Right hindlimb (tissue), 1 donor: ENCODE data around the gene NAIF1.
"Not testable (repeated sequence)": the region's sequence is repeated elsewhere in the genome, so short reads cannot be mapped to it uniquely, and the experiment has no call there.

Experiments used
- DNase-seq: peaks from one replicate; pipeline ENCODE4 v3.0.0-alpha.2; 2018

The NAIF1 gene

GRCh38 chr9:128056887-128057723 lies 10.0 kb downstream of the NAIF1 start:
- DNase-seq, result no peak

DNA sequence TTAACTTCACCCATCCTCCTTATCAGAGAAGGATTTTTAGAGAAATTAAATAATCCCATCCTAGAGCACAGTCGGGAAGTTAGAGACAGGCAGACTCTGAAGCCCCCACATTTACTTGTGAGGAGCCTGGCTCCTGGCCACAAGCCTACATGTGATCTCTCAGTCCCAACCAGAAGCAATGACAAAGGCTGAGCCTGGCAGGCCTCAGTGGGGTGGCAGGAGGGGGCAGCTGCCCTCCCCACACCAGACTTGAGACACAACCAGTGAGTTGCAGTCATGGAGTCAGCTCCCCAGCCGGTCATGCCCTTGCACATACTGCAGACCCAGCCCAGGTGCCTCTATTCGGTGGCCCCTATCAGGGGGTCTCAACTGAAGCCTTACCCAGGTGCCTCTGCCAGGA lies 11.0 kb downstream of the NAIF1 start:
- DNase-seq, result no peak

GRCh38 chr9:128055344-128056040 lies 11.6 kb downstream of the NAIF1 start:
- DNase-seq, result no peak

GRCh38 chr9:128054087-128054486 lies 13.0 kb downstream of the NAIF1 start:
- DNase-seq, result no peak

DNA sequence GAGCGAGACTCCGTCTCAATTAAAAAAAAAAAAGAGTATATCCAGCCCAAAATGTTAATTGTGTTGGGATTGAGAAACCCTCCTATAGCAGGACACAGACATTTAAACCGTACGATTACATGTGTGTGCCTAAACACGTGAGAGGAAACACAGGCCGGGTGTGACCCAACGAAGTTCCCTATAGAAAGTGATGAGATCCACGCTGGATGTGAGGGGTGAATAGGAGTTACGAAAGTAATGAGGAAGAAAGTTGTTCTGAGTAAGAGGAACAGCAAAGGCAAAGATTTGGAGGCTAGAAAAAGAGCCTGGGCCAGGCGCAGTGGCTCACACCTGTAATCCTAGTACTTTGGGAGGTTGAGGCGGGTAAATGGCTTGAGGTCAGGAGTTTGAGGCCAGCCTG lies 13.6 kb downstream of the NAIF1 start:
- no peak for DNase-seq

GRCh38 chr9:128051932-128052709 lies 15.0 kb downstream of the NAIF1 start:
- no peak for DNase-seq

GRCh38 chr9:128049843-128050242 lies 17.3 kb downstream of the NAIF1 start:
- DNase-seq, result no peak

GRCh38 chr9:128048663-128049062 lies 18.5 kb downstream of the NAIF1 start:
- DNase-seq, result no peak

DNA sequence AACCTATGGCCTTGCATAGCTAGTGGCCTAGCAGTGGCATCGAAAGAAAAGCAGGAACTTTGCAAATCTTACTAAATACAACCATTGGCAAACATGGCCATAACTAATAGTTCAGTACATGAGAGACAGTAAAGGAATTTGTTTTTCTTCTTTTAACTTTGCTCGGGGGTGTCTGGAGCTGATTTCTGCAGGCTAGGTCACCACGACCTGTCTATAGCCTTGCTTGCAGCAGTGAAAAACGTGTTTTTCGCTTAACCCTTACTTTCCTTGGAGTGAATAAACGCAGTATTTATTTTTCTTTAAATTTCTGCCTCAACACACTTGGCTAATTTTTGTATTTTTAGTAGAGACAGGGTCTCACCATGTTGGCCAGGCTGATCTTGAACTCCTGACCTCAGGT lies 19.9 kb downstream of the NAIF1 start:
- DNase-seq, result no peak

- DNase-seq, result no peak
Observed at GRCh38 chr9:128045831-128046230, 21.3 kb downstream of the NAIF1 start.

- not testable (repeated sequence) for DNase-seq
Observed at GRCh38 chr9:128045409-128045808, 21.7 kb downstream of the NAIF1 start.

- DNase-seq, result no peak
Observed at GRCh38 chr9:128043467-128043868, 23.7 kb downstream of the NAIF1 start.

- no peak for DNase-seq
Observed at GRCh38 chr9:128042043-128042442, 25.1 kb downstream of the NAIF1 start.

DNA sequence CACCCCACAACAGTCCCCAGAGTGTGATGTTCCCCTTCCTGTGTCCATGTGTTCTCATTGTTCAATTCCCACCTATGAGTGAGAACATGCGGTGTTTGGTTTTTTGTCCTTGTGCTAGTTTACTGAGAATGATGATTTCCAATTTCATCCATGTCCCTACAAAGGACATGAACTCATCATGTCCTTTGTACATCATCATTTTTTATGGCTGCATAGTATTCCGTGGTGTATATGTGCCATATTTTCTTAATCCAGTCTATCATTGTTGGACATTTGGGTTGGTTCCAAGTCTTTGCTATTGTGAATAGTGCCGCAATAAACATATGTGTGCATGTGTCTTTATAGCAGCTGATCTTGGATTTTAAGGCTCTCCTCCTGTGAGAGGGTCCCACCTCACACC lies 26.3 kb downstream of the NAIF1 start:
- not testable (repeated sequence) for DNase-seq

DNA sequence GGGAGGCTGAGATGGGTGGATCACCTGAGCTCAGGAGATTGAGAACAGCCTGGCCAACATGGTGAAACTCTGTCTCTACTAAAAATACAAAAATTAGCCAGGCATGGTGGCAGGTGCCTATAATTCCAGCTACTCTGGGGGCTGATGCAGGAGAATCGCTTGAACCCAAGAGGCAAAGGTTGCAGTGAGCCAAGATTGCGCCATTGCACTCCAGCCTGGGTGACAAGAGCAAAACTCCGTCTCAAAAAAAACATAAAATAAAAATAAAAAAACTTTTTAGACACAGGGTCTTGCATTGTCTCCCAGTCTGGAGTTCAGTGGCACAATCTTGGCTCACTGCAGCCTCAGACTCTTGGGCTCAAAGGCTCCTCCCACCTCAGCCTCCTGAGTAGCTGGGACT lies 30.6 kb downstream of the NAIF1 start:
- DNase-seq, result not testable (repeated sequence)

DNA sequence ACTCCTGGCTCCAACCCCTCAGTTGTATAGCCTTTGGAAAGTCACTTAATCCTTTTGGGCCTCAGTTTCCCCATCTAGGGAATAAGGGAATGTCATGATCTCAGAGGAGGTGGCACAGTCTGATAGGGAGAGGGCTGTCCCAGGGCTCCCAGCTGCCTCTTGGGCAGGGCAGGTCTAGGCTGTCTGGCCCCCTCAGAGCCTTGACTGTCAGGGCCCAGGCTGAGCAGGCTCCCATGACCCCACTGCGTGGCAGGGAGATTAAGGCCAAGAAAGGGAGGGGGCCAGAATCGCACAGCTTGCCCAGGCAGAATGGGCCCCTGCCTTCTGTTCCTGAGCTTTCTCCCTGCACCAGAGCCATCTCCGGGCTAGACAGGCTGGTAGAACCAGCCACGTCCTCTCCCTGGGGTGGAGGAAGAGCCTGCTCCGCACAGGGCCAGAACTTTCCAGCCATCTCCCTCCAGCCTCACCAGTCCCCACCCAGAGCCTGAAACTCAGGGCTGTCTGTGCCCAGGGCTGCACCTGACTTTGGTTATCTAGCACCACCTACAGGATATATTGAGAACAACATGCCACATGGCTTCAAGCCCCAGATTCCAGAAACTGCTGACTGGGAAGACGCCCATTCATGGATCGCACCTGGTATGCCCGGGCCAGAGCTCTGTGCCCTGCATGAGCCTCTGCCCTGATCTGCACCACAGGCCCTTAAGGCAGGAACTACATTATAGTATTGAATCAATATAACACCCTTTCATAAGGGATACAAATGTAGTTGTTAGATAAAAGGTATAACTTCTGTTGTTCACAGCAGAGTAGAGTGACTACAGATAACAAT lies 32.1 kb downstream of the NAIF1 start:
- DNase-seq, result peak; percentile 47

DNA sequence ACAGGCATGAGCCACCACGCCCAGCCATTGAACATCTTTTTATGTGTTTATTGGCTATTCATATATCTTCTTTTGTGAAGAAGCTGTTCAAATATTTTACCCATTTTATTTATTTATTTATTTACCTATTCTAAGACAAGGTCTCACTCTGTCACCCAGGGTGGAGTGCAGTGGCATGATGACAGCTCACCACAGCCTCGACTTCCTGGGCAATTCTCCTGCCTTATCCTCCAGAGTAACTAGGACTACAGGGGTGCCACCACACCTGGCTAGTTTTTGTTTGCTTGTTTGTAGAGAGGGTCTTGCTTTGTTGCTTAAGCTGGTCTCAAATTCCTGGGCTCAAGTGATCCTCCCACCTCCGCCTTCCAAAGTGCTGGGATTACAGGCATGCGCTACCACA lies 33.5 kb downstream of the NAIF1 start:
- DNase-seq, result no peak

GRCh38 chr9:128027705-128028104 lies 39.4 kb downstream of the NAIF1 start:
- no peak for DNase-seq

DNA sequence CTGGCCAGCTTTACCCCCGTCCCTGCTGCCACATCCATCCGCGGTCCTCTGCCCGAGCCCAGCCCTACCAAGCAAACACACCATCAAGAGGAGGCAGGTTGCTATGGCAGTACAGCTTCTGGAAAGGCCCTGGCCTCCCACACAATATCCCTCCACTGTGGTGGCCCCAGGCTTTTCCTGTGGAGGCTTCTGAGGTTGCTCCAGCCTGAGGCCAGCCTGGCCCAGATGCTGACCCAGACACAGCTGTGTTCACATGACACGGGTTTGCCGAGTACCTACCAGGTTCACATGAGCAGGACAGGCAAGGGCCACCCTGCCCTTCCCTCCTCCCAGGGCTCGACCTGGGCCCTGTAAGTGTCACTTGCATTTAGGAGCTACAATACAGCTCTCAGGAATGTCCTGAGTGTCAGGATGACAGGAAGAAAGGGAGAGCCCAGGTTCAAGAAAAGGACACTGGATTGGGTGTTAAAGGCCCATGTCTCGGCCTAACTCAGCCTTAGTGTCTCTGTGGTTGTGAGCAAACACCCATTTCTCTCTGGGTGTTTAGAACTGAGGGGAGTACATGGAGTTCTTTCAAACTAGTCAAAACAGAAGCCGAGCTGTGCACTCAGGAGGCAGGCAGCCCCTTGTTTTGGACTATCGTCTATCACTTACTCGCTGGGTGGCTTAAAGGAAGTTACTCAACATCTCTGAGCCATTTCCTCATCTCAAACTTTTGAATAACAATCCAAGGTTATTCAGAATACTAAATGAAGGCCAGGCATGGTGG lies 40.2 kb downstream of the NAIF1 start:
- no peak for DNase-seq

- DNase-seq, result no peak
Observed at GRCh38 chr9:128026255-128026772, 40.8 kb downstream of the NAIF1 start.

DNA sequence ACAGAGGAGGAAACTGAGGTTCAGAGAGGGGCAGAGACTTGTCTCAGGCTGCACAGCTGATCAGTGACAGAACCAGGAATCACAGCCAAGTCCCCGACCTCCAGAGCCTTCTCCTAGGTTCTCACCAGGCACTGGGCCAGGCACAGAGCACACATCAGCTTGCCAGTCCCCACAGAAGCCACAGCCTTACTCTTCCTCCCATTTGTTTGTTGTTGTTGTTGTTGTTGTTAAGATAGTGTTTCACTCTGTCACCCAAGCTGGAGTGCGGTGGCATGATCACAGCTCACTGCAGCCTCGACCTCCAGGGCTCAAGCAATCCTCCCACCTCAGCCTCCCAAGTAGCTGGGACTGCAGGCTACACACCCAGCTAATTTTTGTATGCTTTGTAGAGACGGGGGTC lies 41.4 kb downstream of the NAIF1 start:
- no peak for DNase-seq
